WTC11 (cell line): Measurements from ENCODE around the gene RBFOX1. TPM values are rescaled to one million over a fixed set of nuclear protein-coding genes. Genes with fewer than 3 reads are reported as not detected.

Experiments
- ATAC-seq: fragments of 200-7000 bp; cut with Tn5 transposase; 2 replicates; pipeline ENCODE4 v1.10.0; 2021; ENCODE audit warnings: mild to moderate bottlenecking, moderate library complexity
- CTCF ChIA-PET: fragments of 300-600 bp; sonication (Branson Sonifier 250); formaldehyde crosslinking; loops from one replicate; lab custom pipeline; 2021; ENCODE audit warnings: antibody characterized with exemption; lab: Charles Lee
- POLR2A ChIA-PET: fragments of 350-600 bp; sonication (Branson Sonifier 250); formaldehyde crosslinking; loops from one replicate; lab custom pipeline; 2021; ENCODE audit warnings: antibody characterized with exemption; lab: Charles Lee
- DNase-seq: peaks from one replicate; pipeline ENCODE4 v3.0.0; 2021; ENCODE audit warnings: low spot score
- H3K27ac Mint-ChIP-seq: 2 replicates; pipeline ENCODE4 v1.8.0; 2021; ENCODE audit warnings: mixed read lengths
- H3K27me3 Mint-ChIP-seq: 2 replicates; pipeline ENCODE4 v1.8.0; 2021; ENCODE audit warnings: low read depth, mild to moderate bottlenecking, moderate library complexity, mixed read lengths
- H3K36me3 Mint-ChIP-seq: 2 replicates; pipeline ENCODE4 v1.8.0; 2021; ENCODE audit warnings: mixed read lengths
- H3K4me1 Mint-ChIP-seq: 2 replicates; pipeline ENCODE4 v1.8.0; 2022; ENCODE audit warnings: mixed read lengths
- H3K4me3 Mint-ChIP-seq: 2 replicates; pipeline ENCODE4 v1.8.0; 2021; ENCODE audit warnings: mild to moderate bottlenecking, moderate library complexity, mixed read lengths
- H3K9me3 Mint-ChIP-seq: 2 replicates; pipeline ENCODE4 v1.8.0; 2021; ENCODE audit warnings: mixed read lengths
- FOXJ3 ChIP-seq: sonication (generic); formaldehyde crosslinking; IDR thresholded peaks from 2 replicates; pipeline ENCODE4 v1.9.0; 2021; ENCODE audit warnings: missing genetic modification reagents, mild to moderate bottlenecking, borderline replicate concordance
- GRHL2 ChIP-seq: fragments of 250-450 bp; sonication (Bioruptor Pico); IDR thresholded peaks from 2 replicates; pipeline ENCODE4 v1.8.0; 2022; ENCODE audit warnings: mild to moderate bottlenecking, moderate library complexity; ENCODE audit not compliant: insufficient replicate concordance, severe bottlenecking
- JAZF1 ChIP-seq: fragments of 250-450 bp; sonication (Bioruptor Pico); IDR thresholded peaks from 2 replicates; pipeline ENCODE4 v1.9.0; 2021; ENCODE audit warnings: moderate library complexity, mild to moderate bottlenecking, inconsistent platforms
- JUN ChIP-seq: sonication (generic); formaldehyde crosslinking; IDR thresholded peaks from 2 replicates; pipeline ENCODE4 v1.8.0; 2023; ENCODE audit warnings: mild to moderate bottlenecking, missing genetic modification reagents
- MXD4 ChIP-seq: fragments of 250-450 bp; sonication (Bioruptor Pico); IDR thresholded peaks from 2 replicates; pipeline ENCODE4 v1.8.0; 2021; ENCODE audit warnings: mild to moderate bottlenecking, moderate library complexity, borderline replicate concordance
- NR3C1 ChIP-seq: sonication (generic); formaldehyde crosslinking; conservative IDR thresholded peaks from 2 replicates; pipeline ENCODE4 v1.8.1; 2023; ENCODE audit warnings: low read depth, mild to moderate bottlenecking, missing genetic modification reagents
- SMAD4 ChIP-seq: sonication (generic); formaldehyde crosslinking; IDR thresholded peaks from 2 replicates; pipeline ENCODE4 v1.8.0; 2022; ENCODE audit warnings: mild to moderate bottlenecking, missing genetic modification reagents
- SOX15 ChIP-seq: fragments of 250-450 bp; sonication (Bioruptor Pico); IDR thresholded peaks from 2 replicates; pipeline ENCODE4 v1.9.0; 2021; ENCODE audit warnings: mild to moderate bottlenecking
- TCF7 ChIP-seq: sonication (generic); formaldehyde crosslinking; IDR thresholded peaks from 2 replicates; pipeline ENCODE4 v1.8.0; 2022; ENCODE audit warnings: mild to moderate bottlenecking, low read depth, missing genetic modification reagents, moderate library complexity
- TEAD4 ChIP-seq: sonication (generic); formaldehyde crosslinking; IDR thresholded peaks from 2 replicates; pipeline ENCODE4 v1.8.0; 2022; ENCODE audit warnings: mild to moderate bottlenecking, missing genetic modification reagents
- ZNF138 ChIP-seq: sonication (generic); formaldehyde crosslinking; conservative IDR thresholded peaks from 2 replicates; pipeline ENCODE4 v1.8.1; 2022; ENCODE audit warnings: mild to moderate bottlenecking, moderate library complexity, missing genetic modification reagents
- ZNF232 ChIP-seq: sonication (generic); formaldehyde crosslinking; IDR thresholded peaks from 2 replicates; pipeline ENCODE4 v1.8.0; 2022; ENCODE audit warnings: mild to moderate bottlenecking, missing genetic modification reagents
- ZNF396 ChIP-seq: fragments of 250-450 bp; sonication (Bioruptor Pico); IDR thresholded peaks from 2 replicates; pipeline ENCODE4 v1.8.0; 2021; ENCODE audit warnings: mild to moderate bottlenecking, moderate library complexity, borderline replicate concordance
- ZNF416 ChIP-seq: fragments of 250-450 bp; sonication (Bioruptor Pico); IDR thresholded peaks from 2 replicates; pipeline ENCODE4 v1.9.0; 2021; ENCODE audit warnings: mild to moderate bottlenecking, inconsistent platforms
- ZNF423 ChIP-seq: fragments of 250-450 bp; sonication (Bioruptor Pico); IDR thresholded peaks from 2 replicates; pipeline ENCODE4 v2.1.2; 2022; ENCODE audit warnings: mild to moderate bottlenecking, moderate library complexity
- total RNA-seq: library from RNA; stranded (reverse); gene quantifications from 3 replicates; pipeline ENCODE4 v1.2.3, GENCODE V29; 2021
- TF ChIP-seq, protein P1 (sequence below): sonication (generic); formaldehyde crosslinking; IDR thresholded peaks from 2 replicates; pipeline ENCODE4 v1.8.1; 2023; ENCODE audit warnings: mild to moderate bottlenecking, missing genetic modification reagents
- TF ChIP-seq, protein P2 (sequence below): fragments of 200-600 bp; IDR thresholded peaks from 2 replicates; pipeline ENCODE4 v1.8.0; 2022; ENCODE audit warnings: antibody characterized with exemption
- TF ChIP-seq, protein P3 (sequence below): fragments of 250-450 bp; sonication (Bioruptor Pico); IDR thresholded peaks from 2 replicates; pipeline ENCODE4 v2.1.2; 2022; ENCODE audit warnings: mild to moderate bottlenecking, moderate library complexity
- TF ChIP-seq, protein P4 (sequence below): sonication (generic); formaldehyde crosslinking; IDR thresholded peaks from 2 replicates; pipeline ENCODE4 v1.8.1; 2022; ENCODE audit warnings: mild to moderate bottlenecking, missing genetic modification reagents, moderate library complexity, borderline replicate concordance
- TF ChIP-seq, protein P5 (sequence below): sonication (generic); formaldehyde crosslinking; IDR thresholded peaks from 2 replicates; pipeline ENCODE4 v1.8.0; 2022; ENCODE audit warnings: mild to moderate bottlenecking, missing genetic modification reagents

The RBFOX1 gene
- total RNA-seq, 1 experiment from 2014 or later, result 1.1 TPM

DNA sequence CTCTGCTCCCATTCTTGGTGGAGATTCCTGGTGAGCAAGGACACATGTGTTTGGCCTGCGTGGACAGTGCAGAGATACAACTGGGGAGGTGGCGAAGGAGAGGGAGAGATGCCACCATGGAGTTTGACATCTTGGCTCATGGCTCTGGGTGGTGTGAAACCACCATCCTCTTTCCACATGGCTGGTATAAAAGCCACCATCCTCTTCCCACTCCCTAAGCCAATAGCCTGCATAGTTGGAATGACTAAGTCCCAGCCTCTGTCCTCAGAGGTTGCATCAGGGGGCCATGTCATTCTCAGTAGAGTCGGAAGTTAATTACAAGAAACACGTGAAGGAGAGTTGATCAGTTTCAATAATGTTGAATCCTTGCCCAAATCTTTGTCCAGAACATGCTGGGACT lies 10.0 kb downstream of the RBFOX1 start:
- ATAC-seq, result no peak
- CTCF ChIA-PET, result no interaction called here

DNA sequence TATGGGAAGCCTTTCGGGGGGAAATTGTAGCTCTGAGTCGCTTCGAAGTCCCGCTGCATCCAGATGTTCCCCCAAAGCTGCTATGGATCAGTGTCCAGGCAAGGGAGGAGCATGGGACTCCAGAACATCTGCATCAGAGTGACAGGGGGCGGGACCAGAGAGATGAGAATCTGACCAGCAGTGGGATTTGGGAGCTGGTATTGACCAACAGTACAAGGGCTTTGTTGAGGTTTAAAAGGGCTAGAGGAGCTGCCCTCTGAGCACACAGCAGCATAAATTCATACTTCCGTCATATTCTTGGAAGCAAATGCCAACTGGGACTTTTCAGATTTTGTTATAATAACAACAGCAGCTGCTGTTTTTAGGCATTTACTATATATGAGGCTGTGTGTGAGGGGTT lies 10.6 kb downstream of the RBFOX1 start:
- DNase-seq (no peak), ATAC-seq (no peak)
- H3K4me3 Mint-ChIP-seq, result no peak overlapping the region
- H3K27ac Mint-ChIP-seq, result no peak overlapping the region
- H3K4me1 Mint-ChIP-seq, result no peaks in the 10 kb centered on the region
- ChIA-PET CTCF (no interaction called here), POLR2A (no interaction called here)
- H3K36me3 Mint-ChIP-seq, result peaks cover 81% of the 10 kb centered on the region
- peaks cover 86% of the 10 kb centered on the region for H3K9me3 Mint-ChIP-seq
- TF ChIP-seq JAZF1 (CRISPR knock-in tag), result no peak
- TF ChIP-seq, protein P1, sequence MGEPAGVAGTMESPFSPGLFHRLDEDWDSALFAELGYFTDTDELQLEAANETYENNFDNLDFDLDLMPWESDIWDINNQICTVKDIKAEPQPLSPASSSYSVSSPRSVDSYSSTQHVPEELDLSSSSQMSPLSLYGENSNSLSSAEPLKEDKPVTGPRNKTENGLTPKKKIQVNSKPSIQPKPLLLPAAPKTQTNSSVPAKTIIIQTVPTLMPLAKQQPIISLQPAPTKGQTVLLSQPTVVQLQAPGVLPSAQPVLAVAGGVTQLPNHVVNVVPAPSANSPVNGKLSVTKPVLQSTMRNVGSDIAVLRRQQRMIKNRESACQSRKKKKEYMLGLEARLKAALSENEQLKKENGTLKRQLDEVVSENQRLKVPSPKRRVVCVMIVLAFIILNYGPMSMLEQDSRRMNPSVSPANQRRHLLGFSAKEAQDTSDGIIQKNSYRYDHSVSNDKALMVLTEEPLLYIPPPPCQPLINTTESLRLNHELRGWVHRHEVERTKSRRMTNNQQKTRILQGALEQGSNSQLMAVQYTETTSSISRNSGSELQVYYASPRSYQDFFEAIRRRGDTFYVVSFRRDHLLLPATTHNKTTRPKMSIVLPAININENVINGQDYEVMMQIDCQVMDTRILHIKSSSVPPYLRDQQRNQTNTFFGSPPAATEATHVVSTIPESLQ (CRISPR knock-in tag), result no peak
- TF ChIP-seq ZNF396, result no peak
- H3K27me3 Mint-ChIP-seq, result peaks cover 11% of the 10 kb centered on the region

More for the DNA sequence above, 10.0 kb downstream of the RBFOX1 start:
- peaks cover 77% of the 10 kb centered on the region for H3K36me3 Mint-ChIP-seq
- no peak overlapping the region for H3K27ac Mint-ChIP-seq
- H3K9me3 Mint-ChIP-seq, result peaks cover 82% of the 10 kb centered on the region
- TF ChIP-seq FOXJ3 (CRISPR knock-in tag) (no peak), JUN (CRISPR knock-in tag) (no peak), SOX15 (CRISPR knock-in tag) (no peak), GRHL2 (CRISPR knock-in tag) (no peak), TEAD4 (CRISPR knock-in tag) (no peak), ZNF423 (CRISPR knock-in tag) (no peak)
- TF ChIP-seq, protein P2, sequence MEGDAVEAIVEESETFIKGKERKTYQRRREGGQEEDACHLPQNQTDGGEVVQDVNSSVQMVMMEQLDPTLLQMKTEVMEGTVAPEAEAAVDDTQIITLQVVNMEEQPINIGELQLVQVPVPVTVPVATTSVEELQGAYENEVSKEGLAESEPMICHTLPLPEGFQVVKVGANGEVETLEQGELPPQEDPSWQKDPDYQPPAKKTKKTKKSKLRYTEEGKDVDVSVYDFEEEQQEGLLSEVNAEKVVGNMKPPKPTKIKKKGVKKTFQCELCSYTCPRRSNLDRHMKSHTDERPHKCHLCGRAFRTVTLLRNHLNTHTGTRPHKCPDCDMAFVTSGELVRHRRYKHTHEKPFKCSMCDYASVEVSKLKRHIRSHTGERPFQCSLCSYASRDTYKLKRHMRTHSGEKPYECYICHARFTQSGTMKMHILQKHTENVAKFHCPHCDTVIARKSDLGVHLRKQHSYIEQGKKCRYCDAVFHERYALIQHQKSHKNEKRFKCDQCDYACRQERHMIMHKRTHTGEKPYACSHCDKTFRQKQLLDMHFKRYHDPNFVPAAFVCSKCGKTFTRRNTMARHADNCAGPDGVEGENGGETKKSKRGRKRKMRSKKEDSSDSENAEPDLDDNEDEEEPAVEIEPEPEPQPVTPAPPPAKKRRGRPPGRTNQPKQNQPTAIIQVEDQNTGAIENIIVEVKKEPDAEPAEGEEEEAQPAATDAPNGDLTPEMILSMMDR, result no peak
- no peak for DNase-seq
- H3K4me3 Mint-ChIP-seq, result no peak overlapping the region
- POLR2A ChIA-PET, result no interaction called here
- H3K27me3 Mint-ChIP-seq, result peaks cover 11% of the 10 kb centered on the region
- no peaks in the 10 kb centered on the region for H3K4me1 Mint-ChIP-seq

DNA sequence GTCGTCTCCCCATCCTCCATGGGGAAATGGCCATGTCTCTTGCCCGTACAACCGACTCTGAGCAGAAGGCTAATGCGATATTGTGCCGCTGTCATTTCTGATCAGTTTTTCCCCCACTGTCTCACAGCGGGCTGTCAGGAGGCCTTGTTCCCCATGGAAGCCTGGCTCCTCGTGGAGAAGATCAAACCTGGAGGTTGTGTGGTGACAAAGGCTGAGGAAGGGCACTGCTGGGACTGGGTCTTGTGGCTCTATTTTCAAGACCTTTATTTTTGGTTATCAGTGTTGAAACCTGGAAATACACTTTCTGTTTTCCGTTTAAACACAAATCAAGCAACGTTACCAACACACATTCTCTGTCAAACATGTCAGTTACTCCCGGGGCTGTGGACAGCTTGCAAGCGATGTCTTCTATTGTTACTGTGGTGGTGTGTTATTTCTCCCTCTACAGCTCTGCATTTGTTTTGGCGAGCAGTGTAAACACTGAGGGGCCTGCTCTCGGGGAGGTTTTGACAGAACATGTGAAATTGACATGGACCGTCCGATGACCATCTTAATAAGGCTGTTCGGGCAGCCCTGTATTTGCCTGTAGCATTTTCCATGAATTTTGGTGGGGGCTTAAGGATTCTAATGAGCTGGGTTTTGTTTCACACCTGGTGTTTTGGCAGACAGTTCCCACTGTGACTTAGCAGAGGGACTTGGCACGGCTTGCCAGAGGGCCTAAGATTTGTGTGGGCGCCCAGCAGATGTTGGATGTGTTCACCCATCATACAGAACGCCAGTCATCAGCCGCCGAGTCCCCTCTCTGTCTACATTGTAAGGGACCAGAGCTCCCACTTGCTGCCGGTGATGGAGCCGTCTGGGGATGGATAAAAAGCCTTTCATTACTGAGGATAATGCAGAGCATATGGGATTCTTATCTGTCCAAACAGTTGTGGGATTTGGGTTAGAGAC lies 12.5 kb downstream of the RBFOX1 start:
- no peaks in the 10 kb centered on the region for H3K4me1 Mint-ChIP-seq
- no peak overlapping the region for H3K4me3 Mint-ChIP-seq
- H3K27ac Mint-ChIP-seq, result no peak overlapping the region
- H3K9me3 Mint-ChIP-seq, result peaks cover 88% of the 10 kb centered on the region
- DNase-seq, result no peak
- peaks cover 83% of the 10 kb centered on the region for H3K36me3 Mint-ChIP-seq
- CTCF ChIA-PET, result no interaction called here
- H3K27me3 Mint-ChIP-seq, result peaks cover 12% of the 10 kb centered on the region
- ATAC-seq, result no peak
- POLR2A ChIA-PET, result no interaction called here
- TF ChIP-seq TEAD4 (CRISPR knock-in tag) (no peak), SMAD4 (CRISPR knock-in tag) (no peak), ZNF416 (CRISPR knock-in tag) (no peak), GRHL2 (CRISPR knock-in tag) (no peak), MXD4 (no peak), TCF7 (CRISPR knock-in tag) (no peak), ZNF396 (no peak), NR3C1 (CRISPR knock-in tag) (no peak), ZNF138 (CRISPR knock-in tag) (no peak), ZNF232 (CRISPR knock-in tag) (no peak)
- TF ChIP-seq, protein P3, sequence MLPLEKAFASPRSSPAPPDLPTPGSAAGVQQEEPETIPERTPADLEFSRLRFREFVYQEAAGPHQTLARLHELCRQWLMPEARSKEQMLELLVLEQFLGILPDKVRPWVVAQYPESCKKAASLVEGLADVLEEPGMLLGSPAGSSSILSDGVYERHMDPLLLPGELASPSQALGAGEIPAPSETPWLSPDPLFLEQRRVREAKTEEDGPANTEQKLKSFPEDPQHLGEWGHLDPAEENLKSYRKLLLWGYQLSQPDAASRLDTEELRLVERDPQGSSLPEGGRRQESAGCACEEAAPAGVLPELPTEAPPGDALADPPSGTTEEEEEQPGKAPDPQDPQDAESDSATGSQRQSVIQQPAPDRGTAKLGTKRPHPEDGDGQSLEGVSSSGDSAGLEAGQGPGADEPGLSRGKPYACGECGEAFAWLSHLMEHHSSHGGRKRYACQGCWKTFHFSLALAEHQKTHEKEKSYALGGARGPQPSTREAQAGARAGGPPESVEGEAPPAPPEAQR (CRISPR knock-in tag), result no peak
- TF ChIP-seq, protein P4, sequence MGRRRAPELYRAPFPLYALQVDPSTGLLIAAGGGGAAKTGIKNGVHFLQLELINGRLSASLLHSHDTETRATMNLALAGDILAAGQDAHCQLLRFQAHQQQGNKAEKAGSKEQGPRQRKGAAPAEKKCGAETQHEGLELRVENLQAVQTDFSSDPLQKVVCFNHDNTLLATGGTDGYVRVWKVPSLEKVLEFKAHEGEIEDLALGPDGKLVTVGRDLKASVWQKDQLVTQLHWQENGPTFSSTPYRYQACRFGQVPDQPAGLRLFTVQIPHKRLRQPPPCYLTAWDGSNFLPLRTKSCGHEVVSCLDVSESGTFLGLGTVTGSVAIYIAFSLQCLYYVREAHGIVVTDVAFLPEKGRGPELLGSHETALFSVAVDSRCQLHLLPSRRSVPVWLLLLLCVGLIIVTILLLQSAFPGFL, result no peak
- TF ChIP-seq, protein P1 (CRISPR knock-in tag), result no peak
- TF ChIP-seq, protein P5, sequence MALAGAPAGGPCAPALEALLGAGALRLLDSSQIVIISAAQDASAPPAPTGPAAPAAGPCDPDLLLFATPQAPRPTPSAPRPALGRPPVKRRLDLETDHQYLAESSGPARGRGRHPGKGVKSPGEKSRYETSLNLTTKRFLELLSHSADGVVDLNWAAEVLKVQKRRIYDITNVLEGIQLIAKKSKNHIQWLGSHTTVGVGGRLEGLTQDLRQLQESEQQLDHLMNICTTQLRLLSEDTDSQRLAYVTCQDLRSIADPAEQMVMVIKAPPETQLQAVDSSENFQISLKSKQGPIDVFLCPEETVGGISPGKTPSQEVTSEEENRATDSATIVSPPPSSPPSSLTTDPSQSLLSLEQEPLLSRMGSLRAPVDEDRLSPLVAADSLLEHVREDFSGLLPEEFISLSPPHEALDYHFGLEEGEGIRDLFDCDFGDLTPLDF (CRISPR knock-in tag), result no peak
